Tibial nerve (tissue), 4 donors: ENCODE measurements around the gene CUZD1.

Experiments
- EP300 ChIP-seq, 2 donors: sonication (generic); formaldehyde crosslinking; IDR thresholded peaks; one replicate each; pipeline ENCODE4 v1.6.1; 2017; ENCODE audit warnings: antibody characterized with exemption in 2 of 2, mild to moderate bottlenecking in 1 of 2
- TF ChIP-seq, protein P1 (sequence below), 5 experiments: fragments of 200-600 bp in 3 of 5; fragments of 450-650 bp in 2 of 5; sonication (generic) in 3 of 5; IDR thresholded peaks; one replicate each; pipeline ENCODE4 v1.5.1; 2016 to 2019; ENCODE audit warnings: antibody characterized with exemption in 5 of 5, mild to moderate bottlenecking in 3 of 5, moderate library complexity in 2 of 5

DNA sequence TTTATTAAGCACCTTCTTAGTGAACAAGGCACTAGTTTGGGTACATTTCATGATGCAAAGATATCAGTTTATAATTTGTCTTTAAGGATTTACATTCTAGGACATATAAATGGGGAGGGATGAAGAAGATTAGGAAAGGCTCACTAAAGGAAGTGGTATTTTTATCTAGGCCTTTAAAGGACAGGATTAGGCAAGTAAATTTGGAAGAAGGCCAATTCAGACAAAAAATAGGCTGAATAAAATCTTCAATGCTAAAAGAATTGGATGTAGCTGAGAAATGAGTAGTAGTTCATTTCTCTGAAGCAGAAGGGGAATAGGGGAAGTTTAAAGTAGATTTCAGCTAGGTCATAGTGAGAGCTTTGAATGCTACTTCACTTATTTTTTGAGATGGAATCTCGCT, 38.5 kb upstream of the CUZD1 start:
- TF ChIP-seq, protein P1, sequence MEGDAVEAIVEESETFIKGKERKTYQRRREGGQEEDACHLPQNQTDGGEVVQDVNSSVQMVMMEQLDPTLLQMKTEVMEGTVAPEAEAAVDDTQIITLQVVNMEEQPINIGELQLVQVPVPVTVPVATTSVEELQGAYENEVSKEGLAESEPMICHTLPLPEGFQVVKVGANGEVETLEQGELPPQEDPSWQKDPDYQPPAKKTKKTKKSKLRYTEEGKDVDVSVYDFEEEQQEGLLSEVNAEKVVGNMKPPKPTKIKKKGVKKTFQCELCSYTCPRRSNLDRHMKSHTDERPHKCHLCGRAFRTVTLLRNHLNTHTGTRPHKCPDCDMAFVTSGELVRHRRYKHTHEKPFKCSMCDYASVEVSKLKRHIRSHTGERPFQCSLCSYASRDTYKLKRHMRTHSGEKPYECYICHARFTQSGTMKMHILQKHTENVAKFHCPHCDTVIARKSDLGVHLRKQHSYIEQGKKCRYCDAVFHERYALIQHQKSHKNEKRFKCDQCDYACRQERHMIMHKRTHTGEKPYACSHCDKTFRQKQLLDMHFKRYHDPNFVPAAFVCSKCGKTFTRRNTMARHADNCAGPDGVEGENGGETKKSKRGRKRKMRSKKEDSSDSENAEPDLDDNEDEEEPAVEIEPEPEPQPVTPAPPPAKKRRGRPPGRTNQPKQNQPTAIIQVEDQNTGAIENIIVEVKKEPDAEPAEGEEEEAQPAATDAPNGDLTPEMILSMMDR (IDR thresholded peaks at IDR 0.05): no peak
- TF ChIP-seq EP300 (IDR thresholded peaks at IDR 0.05): no peak
